ENCODE results near the gene FKBP3.

DNA sequence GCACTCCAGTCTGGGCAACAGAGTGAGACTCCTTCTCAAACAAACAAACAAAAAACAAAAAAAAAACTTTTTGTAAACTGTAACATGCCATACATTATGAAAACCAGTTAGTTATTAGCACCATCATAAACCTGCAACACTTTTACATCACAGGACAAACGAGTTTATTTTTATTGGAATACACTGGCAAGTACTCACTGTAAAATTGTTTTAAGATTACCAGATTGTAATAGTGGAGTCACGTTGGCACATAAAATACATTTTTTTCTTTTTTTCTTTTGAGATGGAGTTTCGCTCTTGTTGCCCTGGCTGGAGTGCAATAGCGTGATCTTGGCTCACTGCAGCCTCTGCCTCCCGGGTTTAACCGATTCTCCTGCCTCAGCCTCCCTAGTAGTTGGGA, 15.7 kb downstream of the FKBP3 start:
- TF ChIP-seq POLR2A (IDR thresholded peaks at IDR 0.05) = no peak
- TF ChIP-seq, protein P1, sequence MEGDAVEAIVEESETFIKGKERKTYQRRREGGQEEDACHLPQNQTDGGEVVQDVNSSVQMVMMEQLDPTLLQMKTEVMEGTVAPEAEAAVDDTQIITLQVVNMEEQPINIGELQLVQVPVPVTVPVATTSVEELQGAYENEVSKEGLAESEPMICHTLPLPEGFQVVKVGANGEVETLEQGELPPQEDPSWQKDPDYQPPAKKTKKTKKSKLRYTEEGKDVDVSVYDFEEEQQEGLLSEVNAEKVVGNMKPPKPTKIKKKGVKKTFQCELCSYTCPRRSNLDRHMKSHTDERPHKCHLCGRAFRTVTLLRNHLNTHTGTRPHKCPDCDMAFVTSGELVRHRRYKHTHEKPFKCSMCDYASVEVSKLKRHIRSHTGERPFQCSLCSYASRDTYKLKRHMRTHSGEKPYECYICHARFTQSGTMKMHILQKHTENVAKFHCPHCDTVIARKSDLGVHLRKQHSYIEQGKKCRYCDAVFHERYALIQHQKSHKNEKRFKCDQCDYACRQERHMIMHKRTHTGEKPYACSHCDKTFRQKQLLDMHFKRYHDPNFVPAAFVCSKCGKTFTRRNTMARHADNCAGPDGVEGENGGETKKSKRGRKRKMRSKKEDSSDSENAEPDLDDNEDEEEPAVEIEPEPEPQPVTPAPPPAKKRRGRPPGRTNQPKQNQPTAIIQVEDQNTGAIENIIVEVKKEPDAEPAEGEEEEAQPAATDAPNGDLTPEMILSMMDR (IDR thresholded peaks at IDR 0.05) = no peak
